ENCODE data around the gene CEACAM19.

CEACAM19 gene

DNA sequence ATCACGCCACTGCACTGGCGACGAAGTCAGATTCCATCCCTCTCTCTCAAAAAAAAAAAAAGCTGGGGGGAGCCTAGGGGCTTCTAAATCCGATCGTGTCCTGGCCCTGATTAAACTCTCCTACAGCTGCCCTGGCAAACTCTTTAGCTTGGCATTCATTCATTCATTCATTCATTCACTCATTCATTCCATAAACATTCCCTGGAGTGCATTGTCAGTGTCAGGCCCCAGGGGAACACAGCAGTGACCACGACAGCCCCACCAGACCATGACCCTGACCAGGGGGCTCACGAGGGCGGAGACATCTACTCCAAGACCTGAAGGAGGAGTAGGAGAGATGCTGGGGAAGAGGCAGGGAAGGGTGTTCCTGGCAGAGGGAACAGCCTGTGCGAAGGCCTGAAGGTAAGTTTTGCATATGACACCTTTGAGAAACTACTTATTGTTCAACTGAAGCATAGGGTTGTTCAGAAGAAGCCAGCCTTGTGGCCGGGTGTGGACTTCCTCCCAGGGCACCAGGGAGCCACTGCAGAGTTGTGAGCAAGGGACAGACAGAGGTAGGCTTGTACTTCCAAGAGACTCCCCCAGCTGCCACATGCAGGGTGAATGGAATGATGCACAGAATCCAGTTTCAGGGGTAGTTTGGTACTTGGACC, 52.1 kb downstream of the CEACAM19 start:
- DNase-seq (ENCODE audit: low spot score): no peak

DNA sequence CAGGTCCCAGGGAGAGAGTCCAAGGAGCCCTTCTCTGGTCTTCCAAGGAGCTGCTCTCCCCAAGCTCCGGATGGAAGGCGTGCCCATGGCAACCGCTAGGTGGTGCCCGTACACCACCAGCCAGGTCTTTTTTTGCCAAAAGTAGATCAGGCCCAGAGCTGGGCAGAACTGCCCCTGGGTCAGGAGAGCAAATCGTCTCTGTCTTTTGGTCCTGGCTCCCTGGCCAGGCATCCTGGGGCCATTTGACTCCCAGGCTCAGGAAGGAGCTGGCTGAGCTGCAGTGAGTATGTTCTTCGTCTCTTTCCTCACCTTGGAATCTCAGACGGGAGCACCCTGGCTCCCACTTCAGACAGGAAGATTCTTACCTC, 52.7 kb downstream of the CEACAM19 start:
- DNase-seq (ENCODE audit: low spot score): peak; percentile 72

DNA sequence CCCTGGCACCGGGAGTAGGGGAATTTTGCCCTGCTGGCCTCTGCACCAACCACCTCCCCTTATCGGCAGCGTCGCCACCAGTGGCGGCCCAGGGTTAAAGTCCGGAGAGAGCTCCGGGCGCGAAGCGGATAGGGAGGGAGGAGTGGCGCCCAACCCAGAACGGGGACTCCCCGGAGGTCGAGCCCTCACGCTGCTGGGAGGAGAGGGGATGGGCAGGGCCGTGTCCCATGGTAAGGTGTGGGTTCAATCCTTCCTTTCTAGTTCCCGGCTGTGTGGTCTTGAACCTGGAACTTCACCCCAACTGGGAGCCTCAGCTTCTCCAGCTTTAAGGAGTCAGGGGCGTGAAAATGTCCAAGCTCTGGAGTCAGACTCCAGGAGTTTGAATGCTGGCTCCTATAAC, 54.0 kb downstream of the CEACAM19 start:
- no peak for DNase-seq (ENCODE audit: low spot score)

DNA sequence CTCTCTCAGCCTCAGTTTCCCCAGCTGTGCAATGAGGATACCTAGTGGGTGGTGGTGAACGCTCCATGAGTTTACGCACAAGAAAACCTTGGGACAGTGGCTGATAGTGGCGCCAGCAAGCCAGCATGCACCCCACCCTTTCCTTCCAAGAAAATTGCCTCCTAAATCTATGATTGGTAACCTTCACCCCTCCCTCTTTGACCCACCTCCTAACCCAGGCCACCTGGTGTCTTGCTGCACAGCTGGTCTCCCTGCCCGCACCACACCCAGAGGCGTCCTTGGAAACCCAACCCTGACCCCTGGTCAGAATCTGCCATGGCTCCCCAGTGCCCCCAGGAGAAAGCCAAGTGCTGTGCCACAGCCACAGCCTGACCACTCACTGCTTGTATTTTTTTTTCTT, 54.4 kb downstream of the CEACAM19 start:
- DNase-seq (ENCODE audit: low spot score): no peak

DNA sequence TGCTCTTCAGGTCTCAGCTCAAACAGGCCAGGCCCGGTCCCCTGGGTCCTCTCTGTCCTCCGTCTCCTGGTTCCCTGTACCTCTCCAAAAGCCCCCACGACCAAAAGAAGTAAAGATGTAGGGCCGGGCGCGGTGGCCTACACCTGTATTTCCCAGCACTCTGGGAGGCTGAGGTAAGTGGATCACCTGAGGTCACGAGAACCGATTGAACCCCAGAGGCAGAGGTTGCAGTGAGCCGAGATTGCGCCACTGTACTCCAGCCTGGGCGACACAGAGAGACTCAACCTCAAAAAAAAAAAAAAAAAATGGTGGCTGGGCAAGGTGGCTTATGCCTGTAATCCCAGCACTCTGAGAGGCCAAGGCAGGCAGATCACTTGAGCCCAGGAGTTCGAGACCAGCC, 55.2 kb downstream of the CEACAM19 start:
- DNase-seq (ENCODE audit: low spot score): no peak

DNA sequence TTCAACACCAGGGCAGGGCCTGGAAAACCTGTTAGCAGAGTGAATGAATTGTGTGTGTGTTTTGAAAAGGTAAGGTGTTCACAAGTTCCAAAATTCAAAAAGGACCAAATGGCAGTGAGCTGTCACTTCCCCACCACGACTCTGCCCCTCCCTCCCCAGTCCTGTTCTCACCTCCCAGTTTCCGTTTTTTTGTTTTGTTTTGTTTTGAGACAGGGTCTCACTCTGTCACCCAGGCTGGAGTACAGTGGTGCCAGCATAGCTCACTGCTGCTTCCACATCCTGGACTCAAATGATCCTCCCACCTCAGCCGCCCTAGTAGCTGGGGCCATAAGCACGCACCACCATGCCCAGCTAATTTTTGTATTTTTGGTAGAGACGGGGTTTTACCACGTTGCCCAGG, 56.9 kb downstream of the CEACAM19 start:
- DNase-seq (ENCODE audit: low spot score): no peak

DNA sequence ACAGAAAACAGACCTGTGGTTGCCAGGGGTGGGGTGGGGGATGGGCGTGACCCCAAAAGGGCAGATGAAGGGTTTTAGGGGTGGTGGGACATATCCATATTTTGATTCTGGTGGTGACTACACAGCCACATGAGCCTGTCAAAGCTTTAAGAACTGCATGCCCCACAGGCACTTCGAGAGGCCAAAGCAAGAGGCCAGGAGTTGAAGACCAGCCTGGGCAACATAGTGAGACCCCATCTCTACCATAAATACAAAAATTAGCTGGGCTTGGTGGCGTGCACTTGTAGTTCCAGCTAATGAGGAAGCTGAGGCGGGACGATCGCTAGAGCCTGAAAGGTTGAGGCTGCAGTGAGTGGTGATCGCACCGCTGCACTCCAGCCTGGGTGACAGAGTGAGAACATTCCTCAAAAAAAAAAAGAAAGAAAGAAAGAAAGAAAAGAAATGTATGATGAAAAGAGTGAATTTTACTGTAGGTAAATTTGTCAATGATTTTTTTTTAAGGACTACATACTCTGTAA, 58.3 kb downstream of the CEACAM19 start:
- DNase-seq (ENCODE audit: low spot score): no peak

DNA sequence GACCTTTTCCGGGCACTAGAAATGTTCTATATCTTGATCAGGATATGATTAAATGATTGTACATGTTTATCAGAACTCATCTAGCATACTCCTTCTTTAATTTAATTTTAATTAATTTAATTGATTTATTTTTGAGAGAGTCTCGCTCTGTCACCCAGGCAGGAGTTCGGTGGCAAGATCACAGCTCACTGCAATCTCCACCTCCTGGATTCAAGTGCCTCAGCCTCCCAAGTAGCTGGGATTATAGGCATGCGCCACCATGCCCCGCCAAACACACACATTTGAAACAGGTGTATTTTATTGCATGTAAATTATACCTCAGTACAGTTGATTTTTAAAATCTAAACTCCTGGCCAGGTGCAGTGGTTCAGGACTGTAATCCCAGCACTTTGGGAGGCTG, 59.8 kb downstream of the CEACAM19 start:
- DNase-seq (ENCODE audit: low spot score): no peak

DNA sequence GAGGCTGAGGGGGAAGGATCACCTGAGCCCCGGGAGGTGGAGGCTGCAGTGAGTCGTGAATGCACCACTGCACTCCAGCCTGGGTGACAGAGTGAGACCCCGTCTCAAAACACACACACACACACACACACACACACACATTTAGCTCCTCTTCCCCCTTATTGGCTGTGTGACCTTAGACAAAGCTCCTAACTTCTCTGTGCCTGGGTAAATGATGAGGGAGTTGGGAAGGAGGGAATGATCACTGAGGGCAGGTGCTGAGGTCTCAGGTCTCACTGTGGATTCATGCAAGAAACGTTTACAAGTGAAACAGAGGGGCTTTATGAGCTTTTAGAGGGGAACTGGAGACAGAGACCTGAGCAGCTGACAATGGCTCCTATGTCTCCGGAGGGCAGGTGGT, 60.3 kb downstream of the CEACAM19 start:
- no peak for DNase-seq (ENCODE audit: low spot score)

DNA sequence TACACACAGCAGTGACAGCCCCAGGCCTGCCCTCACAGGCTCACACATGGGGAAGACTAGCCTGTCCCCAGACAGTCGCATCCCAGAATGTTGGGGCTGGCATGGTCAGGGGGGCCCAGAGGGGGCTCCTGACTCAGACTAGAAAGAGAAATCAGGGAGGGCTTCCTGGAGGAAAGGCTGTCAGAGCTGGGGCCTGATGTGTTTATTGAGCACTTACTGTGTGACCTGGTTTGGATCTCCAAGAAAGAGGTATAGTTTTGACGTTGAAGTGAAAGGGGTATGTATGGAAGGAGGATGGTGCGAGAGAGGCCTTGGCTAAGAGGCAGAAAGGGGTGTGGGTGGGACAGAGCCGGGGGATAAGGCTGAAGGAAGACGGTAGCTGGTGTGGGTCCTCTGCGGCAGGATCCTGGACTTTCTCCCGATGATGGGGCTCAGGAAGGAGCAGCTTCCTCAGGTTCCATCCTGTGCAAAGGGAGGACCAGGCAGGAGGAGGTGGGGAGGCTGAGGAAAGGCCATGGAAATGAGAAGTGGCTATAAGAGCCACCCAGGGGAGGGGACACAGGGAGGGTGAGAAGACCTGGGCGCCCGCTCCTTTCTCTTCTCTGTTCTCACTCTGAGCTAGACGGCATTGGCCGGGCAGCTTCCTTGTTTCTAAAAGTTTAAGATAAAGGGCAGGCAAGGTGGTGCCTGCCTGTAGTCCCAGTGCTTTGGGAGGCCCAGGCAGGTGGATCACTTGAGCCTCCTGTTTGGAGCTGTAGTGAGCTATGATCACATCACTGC, 61.1 kb downstream of the CEACAM19 start:
- DNase-seq (ENCODE audit: low spot score): no peak
